Bronchial epithelial cell (primary cell): Measurements from ENCODE around the gene NR2E1. TPM values are rescaled to one million over a fixed set of nuclear protein-coding genes. Genes with fewer than 3 reads are reported as not detected.

Experiments
- DNase-seq: peaks from one replicate; pipeline ENCODE4 v3.0.0-alpha.2; 2010; ENCODE audit warnings: low read depth
- FAIRE-seq: peaks from 2 replicates; lab custom pipeline; 2011; peaks lifted over from hg19 to GRCh38; lab: Jason Lieb, UNC
- H3K27me3 ChIP-seq: 2 replicates; pipeline ENCODE4 v1.5.1; 2011; ENCODE audit warnings: low read length; ENCODE audit not compliant: control insufficient read depth, insufficient read depth
- H3K36me3 ChIP-seq: 2 replicates; pipeline ENCODE4 v1.5.1; 2011; ENCODE audit warnings: low read length; ENCODE audit not compliant: control insufficient read depth, insufficient read depth
- H3K4me3 ChIP-seq: 2 replicates; pipeline ENCODE4 v1.5.1; 2011; ENCODE audit warnings: mild to moderate bottlenecking, low read depth, low read length, control low read depth
- total RNA-seq: library from RNA; depleted of rRNA; stranded (reverse); fragments of >200 nt; gene quantifications from 2 replicates; pipeline ENCODE4 v1.2.1, GENCODE V29; 2014
- TF ChIP-seq, protein P1 (sequence below): IDR thresholded peaks from 2 replicates; pipeline ENCODE4 v1.5.1; 2011; ENCODE audit warnings: mild to moderate bottlenecking, moderate library complexity, low read length, control low read depth, inconsistent platforms; ENCODE audit not compliant: insufficient read depth, severe bottlenecking

Gene NR2E1
- total RNA-seq, 1 donor from 2014 or later = not detected

DNA sequence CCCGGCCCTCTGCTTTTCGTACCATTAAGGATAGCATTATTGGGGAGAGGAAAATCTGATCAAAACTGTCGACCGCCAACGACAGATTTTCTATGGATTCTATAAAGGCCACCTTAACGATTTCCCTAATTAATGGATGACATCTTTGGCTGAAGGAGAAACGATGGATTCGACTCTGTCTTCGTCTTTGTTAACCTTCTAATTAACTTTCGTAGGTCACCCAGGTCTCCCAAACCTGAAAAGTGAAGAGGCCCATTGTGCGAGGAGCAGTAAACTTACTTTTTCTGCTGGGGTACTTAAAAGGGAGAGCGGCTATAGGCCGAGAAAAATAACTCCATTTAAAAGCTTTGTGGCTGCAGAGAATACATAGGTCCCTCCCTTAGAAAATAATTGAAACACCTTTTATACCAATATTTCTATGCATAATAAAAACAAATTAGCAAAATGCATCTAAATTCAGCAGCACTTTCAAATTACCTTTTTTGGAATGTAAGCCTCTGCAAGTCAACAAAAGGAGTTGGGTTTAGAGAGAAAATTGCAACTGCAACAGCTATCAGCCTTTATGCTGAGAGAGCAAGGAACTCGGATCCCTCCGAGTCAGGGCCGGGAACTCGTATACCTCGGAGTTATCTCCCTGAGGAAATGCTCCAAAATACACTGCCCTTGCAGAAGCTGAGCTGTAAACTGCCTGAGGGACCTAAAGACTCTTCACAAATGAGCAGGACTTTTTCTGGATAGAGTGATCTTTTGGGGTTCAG, 31.4 kb upstream of the NR2E1 start:
- Histone ChIP-seq H3K4me3 (peak overlapping the region; percentile 47), H3K27me3 (peaks cover 2% of the 10 kb centered on the region), H3K36me3 (no peaks in the 10 kb centered on the region)
- TF ChIP-seq, protein P1, sequence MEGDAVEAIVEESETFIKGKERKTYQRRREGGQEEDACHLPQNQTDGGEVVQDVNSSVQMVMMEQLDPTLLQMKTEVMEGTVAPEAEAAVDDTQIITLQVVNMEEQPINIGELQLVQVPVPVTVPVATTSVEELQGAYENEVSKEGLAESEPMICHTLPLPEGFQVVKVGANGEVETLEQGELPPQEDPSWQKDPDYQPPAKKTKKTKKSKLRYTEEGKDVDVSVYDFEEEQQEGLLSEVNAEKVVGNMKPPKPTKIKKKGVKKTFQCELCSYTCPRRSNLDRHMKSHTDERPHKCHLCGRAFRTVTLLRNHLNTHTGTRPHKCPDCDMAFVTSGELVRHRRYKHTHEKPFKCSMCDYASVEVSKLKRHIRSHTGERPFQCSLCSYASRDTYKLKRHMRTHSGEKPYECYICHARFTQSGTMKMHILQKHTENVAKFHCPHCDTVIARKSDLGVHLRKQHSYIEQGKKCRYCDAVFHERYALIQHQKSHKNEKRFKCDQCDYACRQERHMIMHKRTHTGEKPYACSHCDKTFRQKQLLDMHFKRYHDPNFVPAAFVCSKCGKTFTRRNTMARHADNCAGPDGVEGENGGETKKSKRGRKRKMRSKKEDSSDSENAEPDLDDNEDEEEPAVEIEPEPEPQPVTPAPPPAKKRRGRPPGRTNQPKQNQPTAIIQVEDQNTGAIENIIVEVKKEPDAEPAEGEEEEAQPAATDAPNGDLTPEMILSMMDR = no peak
- DNase-seq = no peak
- FAIRE-seq = no peak

DNA sequence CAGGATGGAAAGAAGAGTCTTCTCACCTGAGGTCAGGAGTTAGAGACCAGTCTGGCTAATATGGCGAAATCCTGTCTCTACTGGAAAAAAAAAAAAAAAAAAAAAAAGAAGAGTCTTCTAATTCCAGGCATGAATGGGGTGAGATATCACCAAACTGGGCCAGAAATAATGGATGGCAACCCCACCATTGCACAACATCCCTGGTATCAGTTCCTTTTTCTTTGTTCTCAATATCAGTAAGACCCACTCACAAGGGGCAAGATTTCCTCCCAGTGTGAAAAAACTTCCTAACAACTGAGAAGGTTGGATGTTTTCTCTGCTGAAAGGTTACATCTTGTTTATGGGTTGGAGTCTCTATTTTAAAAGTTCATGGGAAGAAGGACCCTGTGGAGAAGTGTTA, 23.6 kb upstream of the NR2E1 start:
- FAIRE-seq = no peak
- H3K27me3 ChIP-seq = peaks cover 3% of the 10 kb centered on the region
- TF ChIP-seq, protein P1 = no peak
- no peak overlapping the region for H3K4me3 ChIP-seq
- DNase-seq = no peak
- no peaks in the 10 kb centered on the region for H3K36me3 ChIP-seq

DNA sequence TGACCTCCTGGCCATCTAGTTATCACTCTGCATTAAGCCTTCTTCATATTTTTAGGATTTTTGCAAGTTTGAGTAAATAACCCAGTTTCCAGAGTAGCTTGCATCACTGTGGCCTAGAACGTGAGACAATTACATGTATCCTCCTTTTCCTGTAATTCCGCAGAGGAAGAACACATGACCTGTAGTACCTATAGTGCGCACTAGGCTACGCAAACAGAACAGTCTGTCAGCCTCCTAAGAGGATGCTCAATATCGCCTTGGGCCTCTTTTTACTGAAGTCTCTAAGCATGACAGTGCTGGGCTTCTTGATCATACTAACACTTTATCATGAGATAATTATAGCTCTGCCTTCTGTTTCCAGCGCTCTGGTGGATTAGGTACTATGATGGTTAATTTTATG, 20.2 kb upstream of the NR2E1 start:
- no peak for DNase-seq
- H3K36me3 ChIP-seq = no peaks in the 10 kb centered on the region
- TF ChIP-seq, protein P1 = no peak
- peaks cover 3% of the 10 kb centered on the region for H3K27me3 ChIP-seq
- no peak for FAIRE-seq
- no peak overlapping the region for H3K4me3 ChIP-seq

DNA sequence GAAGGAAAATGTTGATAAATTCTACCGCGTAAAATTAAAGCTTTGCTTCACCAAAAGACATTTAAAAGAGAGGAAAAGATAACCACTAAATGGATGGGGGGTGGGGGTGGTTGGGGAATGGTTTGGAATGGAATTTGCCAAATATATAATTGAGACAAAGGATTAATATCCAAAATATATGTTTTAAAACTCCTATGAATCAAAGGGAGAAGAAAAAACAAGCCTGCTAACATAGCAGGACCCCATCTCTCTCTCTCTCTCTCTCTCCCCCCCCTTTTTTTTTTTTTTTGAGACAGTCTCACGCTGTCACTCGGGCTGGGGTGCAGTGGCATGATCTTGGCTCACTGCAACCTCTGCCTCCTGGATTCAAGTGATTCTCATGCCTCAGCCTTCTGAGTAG, 13.4 kb upstream of the NR2E1 start:
- H3K36me3 ChIP-seq = no peaks in the 10 kb centered on the region
- no peak overlapping the region for H3K4me3 ChIP-seq
- DNase-seq (no peak), FAIRE-seq (no peak)
- TF ChIP-seq, protein P1 = no peak
- peaks cover 25% of the 10 kb centered on the region for H3K27me3 ChIP-seq

DNA sequence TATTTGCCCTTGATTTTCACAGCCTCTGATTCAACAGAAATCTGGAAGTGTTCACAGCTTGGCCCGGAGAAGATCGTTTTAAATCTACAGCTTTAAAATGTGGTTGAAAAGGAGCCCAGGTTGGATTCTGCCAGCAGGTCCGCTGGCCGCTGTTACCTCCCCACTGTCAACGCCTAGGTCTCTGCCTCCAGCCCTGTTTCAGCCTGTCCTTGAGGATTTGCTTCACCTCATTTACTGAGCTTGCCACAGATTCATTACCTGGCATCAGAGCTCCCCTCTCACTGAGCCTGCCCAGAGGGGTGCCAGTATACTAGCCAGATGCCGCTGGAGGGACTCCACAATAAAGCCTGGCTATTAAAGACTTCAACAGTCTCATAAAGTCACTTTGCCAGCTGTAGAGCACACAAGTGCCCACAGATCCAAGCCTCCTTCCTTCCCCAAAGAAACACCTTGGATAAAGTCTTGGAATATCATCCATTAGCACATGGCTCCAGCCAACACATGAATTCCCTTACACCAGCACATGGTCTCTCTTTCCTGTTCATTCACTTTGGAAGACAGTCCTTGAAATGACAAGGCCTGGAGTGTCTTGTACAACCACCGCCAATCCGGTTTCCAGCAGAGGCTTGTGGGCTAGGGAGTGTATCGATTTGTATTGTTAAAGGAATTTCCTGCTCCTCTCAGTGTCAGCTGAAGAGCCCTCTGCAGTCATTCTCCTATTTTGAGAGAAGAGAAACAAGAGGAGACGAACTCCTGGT, 9.5 kb upstream of the NR2E1 start:
- DNase-seq (peak; percentile 38), FAIRE-seq (peak; percentile 68)
- Histone ChIP-seq H3K27me3 (peaks cover 44% of the 10 kb centered on the region), H3K36me3 (no peaks in the 10 kb centered on the region), H3K4me3 (no peak overlapping the region)
- TF ChIP-seq, protein P1 = no peak
